Tibial nerve (tissue), 4 donors: Measurements from ENCODE around the gene SHISAL1. TPM values are rescaled to one million over a fixed set of nuclear protein-coding genes. Genes with fewer than 3 reads are reported as not detected.

ENCODE experiments used
- DNase-seq, 2 donors: peaks; one replicate each; pipeline ENCODE4 v3.0.0-alpha.2; 2019; ENCODE audit warnings: low spot score in 2 of 2
- H3K27ac ChIP-seq, 4 donors: fragments of 200-600 bp; sonication (generic) in 3 of 4; one replicate each; pipeline ENCODE4 v1.5.1; 2017 to 2019; ENCODE audit warnings: mild to moderate bottlenecking in 1 of 4
- H3K27me3 ChIP-seq, 2 donors: fragments of 200-600 bp; sonication (generic) in 1 of 2; one replicate each; pipeline versions ENCODE4 v1.5.1 to v1.6.0; 2017 to 2019
- H3K36me3 ChIP-seq, 3 donors: fragments of 200-600 bp; sonication (generic); one replicate each; pipeline ENCODE4 v1.5.1; 2018 to 2019
- H3K4me1 ChIP-seq, 4 donors: fragments of 200-600 bp; sonication (generic) in 3 of 4; one replicate each; pipeline ENCODE4 v1.5.1; 2017 to 2019
- H3K4me3 ChIP-seq, 4 donors: fragments of 200-600 bp; sonication (generic) in 3 of 4; one replicate each; pipeline ENCODE4 v1.5.1; 2017 to 2019; ENCODE audit warnings: mild to moderate bottlenecking in 1 of 4, moderate library complexity in 1 of 4
- H3K9me3 ChIP-seq, 4 donors: fragments of 200-600 bp; sonication (generic) in 3 of 4; one replicate each; pipeline ENCODE4 v1.5.1; 2017 to 2019
- CTCF ChIP-seq, 5 experiments: fragments of 200-600 bp in 3 of 5; fragments of 450-650 bp in 2 of 5; sonication (generic) in 3 of 5; IDR thresholded peaks; one replicate each; pipeline ENCODE4 v1.5.1; 2016 to 2019; ENCODE audit warnings: antibody characterized with exemption in 5 of 5, mild to moderate bottlenecking in 3 of 5, moderate library complexity in 2 of 5
- EP300 ChIP-seq, 2 donors: sonication (generic); formaldehyde crosslinking; IDR thresholded peaks; one replicate each; pipeline ENCODE4 v1.6.1; 2017; ENCODE audit warnings: antibody characterized with exemption in 2 of 2, mild to moderate bottlenecking in 1 of 2
- POLR2A ChIP-seq, 2 donors: fragments of 450-650 bp; IDR thresholded peaks; one replicate each; pipeline ENCODE4 v1.6.1; 2017; ENCODE audit warnings: antibody characterized with exemption in 2 of 2, mild to moderate bottlenecking in 2 of 2, moderate library complexity in 2 of 2
- WGBS, 2 donors: methylation state at CpG; one replicate each; pipeline ENCODE4 v1.1.5; 2018; 5-methylcytosine and 5-hydroxymethylcytosine counted together
- total RNA-seq, 4 donors: library from RNA; depleted of rRNA; stranded (reverse); fragments of >200 nt; gene quantifications; one replicate each; pipeline ENCODE4 v1.1.0, GENCODE V29; 2016

The SHISAL1 gene
- total RNA-seq = 1 to 10 TPM in 1 of 4 donors, under 1 TPM in 3; 0.22 to 1.0 (median 0.59) TPM

GRCh38 chr22:44312766-44313165, at the start of gene SHISAL1:
Gene SHISAL1, minus strand, starts transcription at chr22:44312951. Its CDS starts 12,006 bp downstream, at chr22:44300945.
- no peak for TF ChIP-seq CTCF (IDR thresholded peaks at IDR 0.05)
- no peak for TF ChIP-seq POLR2A (IDR thresholded peaks at IDR 0.05)
- TF ChIP-seq EP300 (IDR thresholded peaks at IDR 0.05) = no peak
- peaks cover 0 to 21% (median 0%) of the 10 kb centered on the region in 4 donors for H3K4me1 ChIP-seq
- no peaks in the 10 kb centered on the region for H3K36me3 ChIP-seq
- H3K4me3 ChIP-seq = no peak within 1 kb of the TSS
- H3K27me3 ChIP-seq = no peaks in the 10 kb centered on the region
- no peak within 1 kb of the TSS for H3K27ac ChIP-seq
- 81 to 100% methylated on average over 4 to 5 of the region's 12 CpGs for WGBS, 2 donors
- no peak for DNase-seq
- peaks cover 0 to 5% (median 0%) of the 10 kb centered on the region in 4 donors for H3K9me3 ChIP-seq

- no peak overlapping the region for H3K4me3 ChIP-seq
- H3K4me1 ChIP-seq = peaks cover 0 to 43% (median 0%) of the 10 kb centered on the region in 4 donors
- no peaks in the 10 kb centered on the region for H3K36me3 ChIP-seq
- H3K9me3 ChIP-seq = no peaks in the 10 kb centered on the region
- no peaks in the 10 kb centered on the region for H3K27me3 ChIP-seq
- DNase-seq = no peak
- TF ChIP-seq CTCF (IDR thresholded peaks at IDR 0.05) (no peak), EP300 (IDR thresholded peaks at IDR 0.05) (no peak), POLR2A (IDR thresholded peaks at IDR 0.05) (no peak)
- H3K27ac ChIP-seq = peak overlapping the region in 1 of 4 donors; percentile 16
- WGBS, 2 donors = 78 to 89% methylated on average over 11 to 12 of the region's 12 CpGs
Measured at GRCh38 chr22:44361391-44362126, 48.8 kb upstream of the SHISAL1 start.

- Histone ChIP-seq H3K36me3 (no peaks in the 10 kb centered on the region), H3K27ac (peak overlapping the region in 2 of 4 donors; percentile 15 to 16), H3K27me3 (no peaks in the 10 kb centered on the region), H3K4me3 (no peak overlapping the region), H3K9me3 (no peaks in the 10 kb centered on the region), H3K4me1 (peaks cover 0 to 43% (median 0%) of the 10 kb centered on the region in 4 donors)
- TF ChIP-seq CTCF (IDR thresholded peaks at IDR 0.05) (peak in 1 of 5 experiments; percentile 25), EP300 (IDR thresholded peaks at IDR 0.05) (peak in 1 of 2 donors; percentile 38), POLR2A (IDR thresholded peaks at IDR 0.05) (no peak)
- DNase-seq = no peak
- WGBS, 2 donors = 51 to 58% methylated on average over 19 of the region's 25 CpGs
Measured at GRCh38 chr22:44360668-44361381, 48.1 kb upstream of the SHISAL1 start.

- no peak for DNase-seq
Measured at GRCh38 chr22:44360306-44360667, 47.5 kb upstream of the SHISAL1 start.

More at GRCh38 chr22:44360306-44360667, 47.5 kb upstream of the SHISAL1 start:
- Histone ChIP-seq H3K4me1 (peaks cover 0 to 43% (median 0%) of the 10 kb centered on the region in 4 donors), H3K4me3 (no peak overlapping the region), H3K27me3 (no peaks in the 10 kb centered on the region), H3K36me3 (no peaks in the 10 kb centered on the region), H3K27ac (no peak overlapping the region), H3K9me3 (no peaks in the 10 kb centered on the region)
- TF ChIP-seq POLR2A (IDR thresholded peaks at IDR 0.05) (no peak), CTCF (IDR thresholded peaks at IDR 0.05) (no peak), EP300 (IDR thresholded peaks at IDR 0.05) (no peak)
- WGBS, 2 donors = 76 to 77% methylated on average over 12 of the region's 12 CpGs
